Mammary epithelial cell (primary cell): ENCODE data around the gene MEX3A.

Experiments used
- CTCF ChIP-seq, 2 donors: IDR thresholded peaks in 1 of 2; conservative IDR thresholded peaks in 1 of 2; 2 replicates each; pipeline ENCODE4 v1.5.1; 2011 to 2012; ENCODE audit warnings: inconsistent platforms in 2 of 2, low read length in 2 of 2, mild to moderate bottlenecking in 2 of 2, control low read depth in 1 of 2, low read depth in 1 of 2; ENCODE audit not compliant: insufficient read depth in 1 of 2; ENCODE audit errors: extremely low read depth in 1 of 2
- EZH2 ChIP-seq: IDR thresholded peaks from 2 replicates; pipeline ENCODE4 v1.6.1; 2012; ENCODE audit warnings: low read length, inconsistent platforms, borderline replicate concordance

DNA sequence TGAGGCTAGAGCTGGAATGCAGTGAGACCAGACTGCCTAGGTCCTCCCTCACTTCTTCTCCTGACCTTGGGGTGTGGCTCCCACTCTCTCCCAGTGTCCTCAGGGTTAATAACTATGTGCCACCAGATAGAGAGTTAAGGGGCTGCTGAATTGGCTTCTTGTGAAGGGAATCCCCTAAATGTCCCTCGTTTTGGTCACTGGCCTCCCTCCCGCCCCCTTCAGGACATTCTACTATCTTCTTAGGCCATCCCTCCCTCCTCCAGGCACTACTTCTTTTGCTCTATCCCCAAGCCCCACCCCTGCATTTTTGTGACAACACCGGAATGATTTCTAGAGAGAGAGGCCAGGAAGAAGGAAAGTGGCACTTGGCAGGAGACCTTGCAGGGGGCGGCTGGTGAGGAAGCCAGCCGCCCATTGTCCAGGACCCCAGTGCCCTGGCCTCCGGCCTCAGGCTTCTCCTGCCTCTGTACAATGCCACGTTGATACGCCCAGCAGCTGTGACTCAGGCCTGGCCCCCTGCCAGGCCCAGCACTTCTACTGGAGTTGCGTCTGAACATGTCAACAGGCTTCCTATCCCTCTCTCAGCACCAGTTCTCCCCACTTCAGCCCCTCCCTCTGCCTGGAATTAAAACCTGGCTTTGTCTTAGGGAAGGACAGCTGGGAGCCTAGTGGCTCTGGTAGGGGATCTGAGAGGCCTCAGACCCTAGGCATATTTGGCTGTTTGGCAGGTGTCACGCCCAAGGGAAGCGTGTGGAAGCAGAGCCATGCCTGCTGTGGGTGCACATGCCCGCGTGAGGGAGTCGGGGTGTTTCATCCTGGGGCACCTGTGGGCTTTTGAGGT, 41.3 kb upstream of the MEX3A start:
- TF ChIP-seq EZH2 (no peak), CTCF (conservative IDR thresholded peaks at IDR 0.05 in 1 of 2, IDR thresholded peaks at IDR 0.05 in 1 of 2; ENCODE audit: extremely low read depth in 1 of 2, insufficient read depth in 1 of 2, low read depth in 1 of 2, low read length in 2 of 2) (peak in 1 of 2 donors; percentile 6)
